CD14-positive monocyte (primary cell): ENCODE results near the gene RAB11FIP3. TPM values are rescaled to one million over a fixed set of nuclear protein-coding genes. Genes with fewer than 3 reads are reported as not detected.

Experiments used
- DNase-seq, 3 donors: peaks; one replicate each; pipeline ENCODE4 v3.0.0-alpha.2; 2011 to 2022
- H2AFZ ChIP-seq: 2 replicates; pipeline ENCODE4 v1.6.0; 2012; ENCODE audit warnings: mild to moderate bottlenecking, low read depth, low read length, inconsistent platforms; ENCODE audit not compliant: insufficient read depth, poor library complexity, severe bottlenecking
- H3K27ac ChIP-seq, 2 donors: 1 replicate in 1 of 2; 2 replicates in 1 of 2; pipeline ENCODE4 v1.5.1; 2012 to 2013; ENCODE audit warnings: low read length in 2 of 2, control low read depth in 1 of 2, inconsistent platforms in 1 of 2, low read depth in 1 of 2, mild to moderate bottlenecking in 1 of 2
- H3K27me3 ChIP-seq, 2 donors: one replicate each; pipeline versions ENCODE4 v1.6.0 to v1.6.1; 2011 to 2013; ENCODE audit warnings: low read length in 2 of 2; ENCODE audit not compliant: control insufficient read depth in 2 of 2, insufficient read depth in 2 of 2
- H3K36me3 ChIP-seq, 2 donors: replicated peaks in 1 of 2; 1 replicate in 1 of 2; 2 replicates in 1 of 2; pipeline versions ENCODE4 v1.5.1 to v1.6.1; 2012 to 2013; ENCODE audit warnings: low read length in 2 of 2, control low read depth in 1 of 2, inconsistent platforms in 1 of 2, mild to moderate bottlenecking in 1 of 2; ENCODE audit not compliant: insufficient read depth in 2 of 2, control insufficient read depth in 1 of 2
- H3K4me1 ChIP-seq, 2 donors: 1 replicate in 1 of 2; 2 replicates in 1 of 2; pipeline versions ENCODE4 v1.5.1 to v1.6.1; 2012 to 2013; ENCODE audit warnings: low read length in 2 of 2, control low read depth in 1 of 2, inconsistent platforms in 1 of 2, mild to moderate bottlenecking in 1 of 2, moderate library complexity in 1 of 2; ENCODE audit not compliant: insufficient read depth in 2 of 2, control insufficient read depth in 1 of 2
- H3K4me2 ChIP-seq: replicated peaks from 2 replicates; pipeline ENCODE3; 2012; ENCODE audit warnings: low read length, moderate library complexity, mild to moderate bottlenecking; ENCODE audit not compliant: poor library complexity, severe bottlenecking; ENCODE audit errors: extremely low read depth
- H3K4me3 ChIP-seq, 3 experiments: fragments of 200-600 bp in 1 of 3; sonication (generic) in 1 of 3; replicated peaks in 1 of 3; 1 replicate in 2 of 3; 2 replicates in 1 of 3; pipeline ENCODE4 v1.5.1; 2011 to 2013; ENCODE audit warnings: low read length in 3 of 3, mild to moderate bottlenecking in 3 of 3, control low read depth in 2 of 3, low read depth in 2 of 3, inconsistent platforms in 1 of 3, moderate library complexity in 1 of 3
- H3K79me2 ChIP-seq: 2 replicates; pipeline ENCODE4 v1.6.0; 2012; ENCODE audit warnings: mild to moderate bottlenecking, control low read depth, inconsistent platforms, low read length, moderate library complexity; ENCODE audit not compliant: insufficient read depth
- H3K9ac ChIP-seq: 2 replicates; pipeline ENCODE4 v1.6.0; 2017; ENCODE audit warnings: low read length, mild to moderate bottlenecking; ENCODE audit not compliant: insufficient read depth, poor library complexity, severe bottlenecking
- H3K9me3 ChIP-seq, 2 donors: replicated peaks in 1 of 2; 1 replicate in 1 of 2; 2 replicates in 1 of 2; pipeline versions ENCODE4 v1.5.1 to v1.6.1; 2012 to 2013; ENCODE audit warnings: low read length in 2 of 2, control low read depth in 1 of 2; ENCODE audit not compliant: control insufficient read depth in 1 of 2, insufficient read depth in 1 of 2
- H4K20me1 ChIP-seq: 2 replicates; pipeline ENCODE4 v1.6.0; 2012; ENCODE audit warnings: mild to moderate bottlenecking, low read length, control low read depth, moderate library complexity; ENCODE audit not compliant: insufficient read depth
- H3K27ac Mint-ChIP-seq, 7 donors: one replicate each; pipeline ENCODE4 v1.8.0; 2020; ENCODE audit warnings: mild to moderate bottlenecking in 7 of 7, mixed read lengths in 7 of 7, moderate library complexity in 6 of 7, inconsistent platforms in 2 of 7
- H3K27me3 Mint-ChIP-seq, 3 donors: one replicate each; pipeline ENCODE4 v1.8.0; 2021 to 2022; ENCODE audit warnings: low read depth in 3 of 3, mild to moderate bottlenecking in 3 of 3, mixed read lengths in 3 of 3, moderate library complexity in 3 of 3, inconsistent platforms in 1 of 3
- H3K36me3 Mint-ChIP-seq, 2 donors: one replicate each; pipeline ENCODE4 v1.8.0; 2020; ENCODE audit warnings: mixed read lengths in 2 of 2, inconsistent platforms in 1 of 2, mild to moderate bottlenecking in 1 of 2
- H3K4me1 Mint-ChIP-seq: one replicate; pipeline ENCODE4 v1.8.0; 2020; ENCODE audit warnings: mild to moderate bottlenecking, mixed read lengths
- H3K4me3 Mint-ChIP-seq, 2 donors: one replicate each; pipeline ENCODE4 v1.8.0; 2020; ENCODE audit warnings: mild to moderate bottlenecking in 2 of 2, mixed read lengths in 2 of 2, moderate library complexity in 1 of 2
- H3K9me3 Mint-ChIP-seq, 7 donors: one replicate each; pipeline ENCODE4 v1.8.0; 2020 to 2022; ENCODE audit warnings: mixed read lengths in 7 of 7, mild to moderate bottlenecking in 6 of 7, moderate library complexity in 6 of 7, inconsistent platforms in 2 of 7
- WGBS: methylation state at CpG from one replicate; pipeline ENCODE4 v1.1.5; 2013; ENCODE audit warnings: missing lambda C conversion rate; ENCODE audit not compliant: insufficient coverage; 5-methylcytosine and 5-hydroxymethylcytosine counted together
- intact Hi-C, 2 donors: fragments of 100-400 bp; cut with micrococcal nuclease; formaldehyde crosslinking; loops; one replicate each; pipeline versions ENCODE4 v1.15.0 to v1.15.1; 2023
- polyA plus RNA-seq, 3 donors: library from polyadenylated mRNA; depleted of rRNA in 1 of 3; unstranded in 2 of 3; stranded (reverse) in 1 of 3; fragments of 300-500 nt in 2 of 3; fragments of >200 nt in 1 of 3; fragmentation: Illumina TruSeq in 2 of 3; gene quantifications; 1 replicate in 2 of 3; 2 replicates in 1 of 3; pipeline ENCODE4 v1.2.3, GENCODE V29; 2012 to 2021
- TF ChIP-seq, protein P1 (sequence below): fragments of 200-600 bp; IDR thresholded peaks from one replicate; pipeline ENCODE4 v1.8.0; 2022; ENCODE audit warnings: antibody characterized with exemption, mild to moderate bottlenecking

The RAB11FIP3 gene
- polyA plus RNA-seq, 3 donors = 0.37 to 7.5 (median 0.49) TPM

- peaks cover 14 to 28% (median 25%) of the 10 kb centered on the region in 3 donors for H3K27me3 Mint-ChIP-seq
- H3K36me3 Mint-ChIP-seq = peaks cover 7 to 13% of the 10 kb centered on the region in 2 donors
- H3K79me2 ChIP-seq = no peaks in the 10 kb centered on the region
- DNase-seq = no peak
- H3K4me3 ChIP-seq = no peak overlapping the region
- WGBS = 85% methylated on average over 46 of the region's 54 CpGs
- H3K9me3 ChIP-seq = no peaks in the 10 kb centered on the region
- H4K20me1 ChIP-seq = no peaks in the 10 kb centered on the region
- H2AFZ ChIP-seq = no peak overlapping the region
- H3K27ac ChIP-seq = no peak overlapping the region
- H3K4me3 Mint-ChIP-seq = no peak overlapping the region
- no peak overlapping the region for H3K27ac Mint-ChIP-seq
- TF ChIP-seq, protein P1, sequence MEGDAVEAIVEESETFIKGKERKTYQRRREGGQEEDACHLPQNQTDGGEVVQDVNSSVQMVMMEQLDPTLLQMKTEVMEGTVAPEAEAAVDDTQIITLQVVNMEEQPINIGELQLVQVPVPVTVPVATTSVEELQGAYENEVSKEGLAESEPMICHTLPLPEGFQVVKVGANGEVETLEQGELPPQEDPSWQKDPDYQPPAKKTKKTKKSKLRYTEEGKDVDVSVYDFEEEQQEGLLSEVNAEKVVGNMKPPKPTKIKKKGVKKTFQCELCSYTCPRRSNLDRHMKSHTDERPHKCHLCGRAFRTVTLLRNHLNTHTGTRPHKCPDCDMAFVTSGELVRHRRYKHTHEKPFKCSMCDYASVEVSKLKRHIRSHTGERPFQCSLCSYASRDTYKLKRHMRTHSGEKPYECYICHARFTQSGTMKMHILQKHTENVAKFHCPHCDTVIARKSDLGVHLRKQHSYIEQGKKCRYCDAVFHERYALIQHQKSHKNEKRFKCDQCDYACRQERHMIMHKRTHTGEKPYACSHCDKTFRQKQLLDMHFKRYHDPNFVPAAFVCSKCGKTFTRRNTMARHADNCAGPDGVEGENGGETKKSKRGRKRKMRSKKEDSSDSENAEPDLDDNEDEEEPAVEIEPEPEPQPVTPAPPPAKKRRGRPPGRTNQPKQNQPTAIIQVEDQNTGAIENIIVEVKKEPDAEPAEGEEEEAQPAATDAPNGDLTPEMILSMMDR = no peak
- H3K9ac ChIP-seq = no peak overlapping the region
- H3K4me2 ChIP-seq = no peak overlapping the region
- H3K36me3 ChIP-seq = peaks cover 18 to 41% of the 10 kb centered on the region in 2 donors
- H3K9me3 Mint-ChIP-seq = peaks cover 0 to 3% (median 0%) of the 10 kb centered on the region in 7 donors
- H3K4me1 Mint-ChIP-seq = no peaks in the 10 kb centered on the region
- intact Hi-C loops = no loop called here
- no peaks in the 10 kb centered on the region for H3K4me1 ChIP-seq
- peaks cover 2 to 19% of the 10 kb centered on the region in 2 donors for H3K27me3 ChIP-seq
These were observed 129.4 kb downstream of the RAB11FIP3 start for GRCh38 chr16:554640-555365.

GRCh38 chr16:555528-556473 lies 130.4 kb downstream of the RAB11FIP3 start:
- Mint-ChIP-seq H3K36me3 (peaks cover 7 to 13% of the 10 kb centered on the region in 2 donors), H3K27me3 (peaks cover 14 to 29% (median 25%) of the 10 kb centered on the region in 3 donors), H3K27ac (no peak overlapping the region), H3K4me3 (no peak overlapping the region), H3K4me1 (no peaks in the 10 kb centered on the region), H3K9me3 (peaks cover 0 to 3% (median 0%) of the 10 kb centered on the region in 7 donors)
- no peaks in the 10 kb centered on the region for H3K9me3 ChIP-seq
- TF ChIP-seq, protein P1 = no peak
- no peak overlapping the region for H3K27ac ChIP-seq
- DNase-seq = no peak
- H3K4me2 ChIP-seq = no peak overlapping the region
- H3K9ac ChIP-seq = no peak overlapping the region
- 89% methylated on average over 24 of the region's 32 CpGs for WGBS
- no peak overlapping the region for H2AFZ ChIP-seq
- H3K36me3 ChIP-seq = peaks cover 11 to 33% of the 10 kb centered on the region in 2 donors
- intact Hi-C loops = no loop called here
- no peaks in the 10 kb centered on the region for H4K20me1 ChIP-seq
- H3K4me1 ChIP-seq = no peaks in the 10 kb centered on the region
- peaks cover 2 to 20% of the 10 kb centered on the region in 2 donors for H3K27me3 ChIP-seq
- no peak overlapping the region for H3K4me3 ChIP-seq
- no peaks in the 10 kb centered on the region for H3K79me2 ChIP-seq
